ENCODE results near the gene BRAT1.

DNA sequence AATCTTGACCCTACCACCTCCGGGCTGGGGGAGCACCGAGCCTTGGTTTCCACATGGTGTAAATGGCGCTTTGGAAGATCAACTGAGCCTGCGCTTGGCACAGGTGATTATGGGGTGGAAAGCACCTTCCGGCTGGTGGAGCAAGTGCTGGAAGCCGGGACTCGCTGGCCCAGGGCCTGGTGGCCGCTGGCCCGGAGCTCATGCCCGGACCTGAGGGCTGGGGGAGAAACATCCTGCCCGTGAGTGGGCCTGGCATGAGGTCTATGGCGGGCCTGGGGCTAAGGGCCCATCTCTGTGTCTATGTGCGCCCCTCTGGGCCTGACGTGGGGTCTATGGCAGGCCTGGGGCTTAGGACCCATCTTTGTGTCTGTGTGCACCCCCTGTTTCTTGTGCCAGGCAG is 49.9 kb downstream of the BRAT1 start:
- TF ChIP-seq, protein P1, sequence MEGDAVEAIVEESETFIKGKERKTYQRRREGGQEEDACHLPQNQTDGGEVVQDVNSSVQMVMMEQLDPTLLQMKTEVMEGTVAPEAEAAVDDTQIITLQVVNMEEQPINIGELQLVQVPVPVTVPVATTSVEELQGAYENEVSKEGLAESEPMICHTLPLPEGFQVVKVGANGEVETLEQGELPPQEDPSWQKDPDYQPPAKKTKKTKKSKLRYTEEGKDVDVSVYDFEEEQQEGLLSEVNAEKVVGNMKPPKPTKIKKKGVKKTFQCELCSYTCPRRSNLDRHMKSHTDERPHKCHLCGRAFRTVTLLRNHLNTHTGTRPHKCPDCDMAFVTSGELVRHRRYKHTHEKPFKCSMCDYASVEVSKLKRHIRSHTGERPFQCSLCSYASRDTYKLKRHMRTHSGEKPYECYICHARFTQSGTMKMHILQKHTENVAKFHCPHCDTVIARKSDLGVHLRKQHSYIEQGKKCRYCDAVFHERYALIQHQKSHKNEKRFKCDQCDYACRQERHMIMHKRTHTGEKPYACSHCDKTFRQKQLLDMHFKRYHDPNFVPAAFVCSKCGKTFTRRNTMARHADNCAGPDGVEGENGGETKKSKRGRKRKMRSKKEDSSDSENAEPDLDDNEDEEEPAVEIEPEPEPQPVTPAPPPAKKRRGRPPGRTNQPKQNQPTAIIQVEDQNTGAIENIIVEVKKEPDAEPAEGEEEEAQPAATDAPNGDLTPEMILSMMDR (IDR thresholded peaks at IDR 0.05; ENCODE audit: poor library complexity) = no peak
- no peak for TF ChIP-seq EZH2phosphoT487 (IDR thresholded peaks at IDR 0.05; ENCODE audit: low read depth, severe bottlenecking, unreplicated experiment)

All from hepatocyte (in vitro differentiated cells).